ENCODE results near the gene HIRA.
A peak's percentile ranks its signal among the peaks of the same experiment; 100 is the strongest.
"Not testable (repeated sequence)": the region's sequence is repeated elsewhere in the genome, so short reads cannot be mapped to it uniquely, and the experiment has no call there.

Gene HIRA

GRCh38 chr22:19306535-19306934 is 125.0 kb downstream of the HIRA start:
- DNase-seq = not testable (repeated sequence)

DNA sequence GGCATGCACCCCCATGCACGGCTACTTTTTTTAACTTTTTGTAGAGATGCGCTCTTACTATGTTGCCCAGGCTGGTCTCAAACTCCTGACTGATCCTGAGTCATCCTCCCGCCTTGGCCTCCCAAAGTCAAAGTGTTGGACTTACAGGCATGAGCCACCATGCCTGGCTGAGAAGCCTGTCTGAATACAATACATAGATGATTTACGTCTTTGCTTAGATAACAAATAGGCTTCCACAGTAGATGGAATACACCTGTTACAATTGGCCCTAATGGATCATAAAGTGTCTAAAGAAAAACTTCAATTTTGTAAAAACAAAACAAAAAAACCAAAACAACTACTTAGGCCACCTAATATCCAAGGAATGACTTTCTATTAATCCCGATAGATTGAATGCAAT is 127.0 kb downstream of the HIRA start:
- no peak for DNase-seq

DNA sequence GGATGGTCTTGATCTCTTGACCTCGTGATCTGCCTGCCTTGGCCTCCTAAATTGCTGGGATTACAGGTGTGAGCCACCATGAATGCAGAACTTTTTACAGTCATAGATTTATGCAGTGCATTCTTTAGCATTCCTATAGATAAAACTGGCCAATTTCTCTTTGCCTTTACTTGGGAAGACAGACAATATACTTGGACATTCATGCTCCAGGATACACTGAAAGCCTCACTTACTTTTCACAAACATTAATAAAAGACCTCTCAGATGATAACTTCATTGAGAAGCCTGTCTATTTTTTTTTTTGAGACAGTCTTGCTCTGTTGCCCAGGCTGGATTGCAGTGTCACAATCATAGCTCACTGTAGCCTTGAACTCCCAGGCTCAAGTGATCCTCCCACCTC is 127.7 kb downstream of the HIRA start:
- no peak for DNase-seq

DNA sequence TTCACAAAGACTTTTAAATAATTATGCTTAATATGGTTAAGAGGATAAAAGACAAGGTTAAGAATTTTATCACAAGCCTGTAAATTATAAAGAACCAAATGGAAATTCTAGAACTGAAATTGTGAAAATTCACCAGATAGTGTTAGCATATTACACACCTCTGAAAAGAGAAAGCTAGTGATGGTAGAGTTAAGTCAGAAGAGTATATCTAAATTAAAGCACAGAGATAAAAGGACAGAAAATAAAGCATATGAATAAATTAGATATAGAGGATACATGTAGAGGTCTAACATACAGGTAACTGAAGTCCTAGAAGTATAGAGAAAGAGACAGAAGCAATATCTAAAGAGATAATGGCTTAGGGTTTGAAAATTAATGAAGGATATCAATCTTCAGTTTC is 135.8 kb downstream of the HIRA start:
- DNase-seq = no peak

- DNase-seq = peak; percentile 9
Observed at GRCh38 chr22:19292458-19293230, 138.9 kb downstream of the HIRA start.

DNA sequence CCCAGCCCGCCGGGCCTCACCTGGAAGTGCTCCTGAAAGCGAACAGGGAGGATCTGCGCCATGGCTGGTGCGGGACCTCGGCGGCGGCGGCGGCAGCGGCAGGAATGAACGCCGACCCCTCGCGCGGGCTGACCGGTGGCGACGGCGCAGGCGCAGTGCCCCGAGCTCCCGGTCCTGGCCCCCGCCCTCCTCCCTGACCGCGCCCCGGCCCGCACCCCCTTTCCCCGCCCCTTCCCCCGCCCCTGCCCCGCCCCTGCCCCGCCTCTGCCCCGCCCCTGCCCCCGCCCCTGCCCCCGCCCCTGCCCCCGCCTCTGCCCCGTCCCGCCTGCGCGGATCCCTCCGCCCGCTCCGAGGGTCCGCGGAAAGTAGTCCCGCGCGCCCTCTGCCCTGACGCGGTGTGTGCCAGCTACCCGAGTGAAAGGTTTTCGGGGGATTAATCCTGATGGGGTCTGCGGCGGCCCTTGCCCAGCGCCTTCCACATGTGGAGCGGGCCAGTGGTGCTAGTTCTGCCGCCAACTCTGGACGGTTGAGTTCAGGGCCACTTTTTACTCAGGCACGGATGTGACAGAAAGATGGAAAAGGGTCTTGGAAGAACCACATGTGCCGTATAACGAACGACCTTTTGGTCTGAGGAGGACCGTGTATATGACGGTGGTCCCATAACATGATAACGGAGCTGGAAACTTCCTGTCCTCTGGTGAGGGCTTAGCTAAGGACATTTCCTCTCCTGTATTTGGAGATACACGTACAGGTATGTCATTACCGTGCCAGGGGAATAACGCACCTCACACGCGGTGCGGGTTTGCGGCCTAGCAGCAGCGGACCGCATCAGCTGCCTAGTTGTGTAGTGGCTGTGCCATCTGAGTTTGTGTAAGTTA is 139.7 kb downstream of the HIRA start, which contains the start of gene CLTCL1:
TSS of gene CLTCL1 (minus strand) at position 140 of the 878 bp plus-strand sequence. CDS start at position 62, 78 bp downstream.
- DNase-seq = peak; percentile 62

- DNase-seq = peak; percentile 21
Observed at GRCh38 chr22:19291218-19291579, 140.3 kb downstream of the HIRA start.

DNA sequence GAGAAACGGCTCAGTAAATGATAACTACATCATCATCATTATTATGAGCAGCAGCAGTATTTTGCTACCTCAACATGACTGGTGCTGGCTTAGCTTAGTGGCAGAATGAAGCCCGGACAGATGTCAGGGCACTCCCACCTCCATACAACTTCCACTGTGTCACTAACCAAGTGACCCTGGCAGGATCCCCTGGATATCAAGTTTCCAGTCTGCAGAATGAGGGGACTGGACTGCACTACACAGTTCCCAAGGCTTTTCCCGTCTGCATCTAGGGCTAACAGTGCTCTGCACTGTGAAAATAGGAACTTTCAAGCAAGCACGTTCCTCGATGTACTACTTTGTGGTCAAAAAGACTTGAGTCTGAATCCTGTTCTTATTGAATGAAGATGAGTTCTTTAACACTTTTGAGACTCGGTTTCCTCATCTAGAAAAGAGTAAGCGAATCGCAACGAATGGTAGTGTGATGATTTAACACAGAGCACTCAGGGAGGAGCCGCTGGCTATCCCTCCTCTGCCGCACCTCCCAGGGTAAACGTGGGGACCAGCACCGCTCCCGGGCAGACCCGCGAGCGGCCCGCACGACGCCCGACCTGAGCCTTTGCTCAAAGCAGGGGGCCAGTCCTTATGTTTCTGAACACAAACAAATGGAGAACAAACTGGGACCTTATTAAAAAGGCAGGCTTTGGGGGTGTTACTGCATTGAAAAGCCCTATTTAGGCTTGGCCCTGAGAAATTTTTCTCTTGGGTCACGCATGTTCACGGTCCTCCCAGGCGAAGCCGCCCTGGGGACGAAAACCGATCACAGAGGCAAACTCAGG is 140.9 kb downstream of the HIRA start:
- no peak for DNase-seq

DNA sequence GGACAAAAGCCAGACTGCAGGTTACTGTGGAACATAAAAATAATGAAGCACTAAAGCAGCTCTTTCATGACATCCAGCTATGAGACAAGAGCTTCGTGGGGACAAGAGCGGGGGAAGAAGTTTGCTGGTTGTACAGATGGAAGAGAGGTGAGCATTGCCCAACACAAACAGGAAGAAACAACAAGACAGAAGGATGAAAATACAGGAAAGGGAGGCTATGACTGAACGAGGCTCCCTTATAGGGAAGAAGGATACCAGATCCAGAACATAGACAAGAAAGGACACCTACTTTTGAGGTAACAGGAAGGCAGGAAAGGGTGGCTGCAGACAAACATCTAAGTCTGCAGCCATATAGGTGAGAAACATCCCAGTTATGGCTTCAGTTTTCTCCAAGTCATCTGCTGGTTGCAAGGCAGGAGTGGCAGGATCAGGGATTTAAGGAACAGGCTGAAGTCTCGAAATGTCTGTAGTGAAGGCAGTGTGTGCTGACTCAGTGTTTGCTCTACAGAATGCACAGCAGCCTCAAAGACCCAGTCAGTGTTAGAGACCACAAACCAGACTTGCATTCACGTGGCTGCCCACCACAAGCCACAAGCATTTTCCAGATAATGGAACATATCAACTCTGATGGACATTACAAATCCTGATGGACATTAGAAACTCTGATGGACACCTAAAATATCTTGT is 141.9 kb downstream of the HIRA start:
- peak; percentile 8 for DNase-seq

DNA sequence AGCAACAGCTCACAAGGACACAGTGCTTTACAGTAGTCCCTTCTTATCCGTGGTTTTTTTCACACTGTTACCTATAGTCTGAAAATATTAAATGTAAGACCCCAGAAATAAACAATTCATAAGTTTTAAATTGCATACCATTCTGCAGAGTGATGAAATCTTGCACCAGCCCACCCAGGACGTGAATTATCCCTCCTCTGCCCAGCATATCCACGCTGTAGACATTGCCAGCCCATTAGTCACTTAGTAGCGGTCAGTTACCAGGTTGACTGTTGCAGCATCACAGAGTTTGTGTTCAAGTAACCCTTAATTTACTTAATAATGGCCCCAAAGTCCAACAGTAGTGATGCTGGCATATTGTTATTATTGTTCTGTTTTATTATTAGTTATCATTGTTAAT is 143.6 kb downstream of the HIRA start:
- DNase-seq = no peak

DNA sequence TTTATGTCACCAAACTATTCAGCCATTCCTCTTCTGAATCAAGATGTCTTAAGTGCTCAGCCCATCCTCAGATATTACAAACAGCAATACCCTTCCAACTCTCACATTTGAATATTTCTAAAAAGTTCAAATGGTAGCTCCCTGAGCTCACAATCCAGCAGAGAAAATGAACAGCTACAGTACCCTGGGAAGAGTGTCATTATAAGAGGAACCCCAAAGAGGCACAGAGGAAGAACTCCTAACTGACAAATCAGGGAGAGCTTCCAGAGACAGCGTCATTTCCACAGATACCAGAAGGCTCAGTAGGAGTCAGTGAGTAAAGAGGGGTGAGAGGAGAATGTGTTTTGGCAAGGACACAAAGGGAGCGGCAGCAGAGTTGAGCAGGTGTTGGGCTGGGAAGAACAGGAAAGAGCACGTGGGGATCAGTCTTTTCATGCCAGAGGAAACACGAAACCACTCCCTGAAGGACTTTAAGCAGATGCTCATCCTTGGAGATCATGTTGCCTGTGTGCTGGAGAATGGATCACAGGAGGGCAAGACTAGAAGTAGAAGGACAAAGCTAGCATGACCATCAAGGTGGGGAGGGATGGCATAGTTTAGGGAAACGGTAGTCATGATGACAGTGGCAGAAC is 144.3 kb downstream of the HIRA start:
- no peak for DNase-seq

GRCh38 chr22:19285831-19286230 is 145.7 kb downstream of the HIRA start:
- DNase-seq = no peak
